IPS-11a (cell line): ENCODE data around the gene STX2.

ENCODE experiments used
- H3K4me3 ChIP-seq: one replicate; pipeline ENCODE4 v1.5.1; 2013; ENCODE audit warnings: low read depth, low read length, control low read depth

The STX2 gene

GRCh38 chr12:130831876-130832405 is 7.1 kb downstream of the STX2 start:
- H3K4me3 ChIP-seq, result no peak overlapping the region

GRCh38 chr12:130831246-130831645 is 7.8 kb downstream of the STX2 start:
- H3K4me3 ChIP-seq, result no peak overlapping the region

- no peak overlapping the region for H3K4me3 ChIP-seq
Observed at GRCh38 chr12:130830246-130830551, 8.9 kb downstream of the STX2 start.

GRCh38 chr12:130829391-130830245 is 9.4 kb downstream of the STX2 start:
- no peak overlapping the region for H3K4me3 ChIP-seq

GRCh38 chr12:130828895-130829294 is 10.2 kb downstream of the STX2 start:
- no peak overlapping the region for H3K4me3 ChIP-seq

- no peak overlapping the region for H3K4me3 ChIP-seq
Observed at GRCh38 chr12:130827432-130827831, 11.6 kb downstream of the STX2 start.

GRCh38 chr12:130826151-130826801 is 12.8 kb downstream of the STX2 start:
- no peak overlapping the region for H3K4me3 ChIP-seq

- no peak overlapping the region for H3K4me3 ChIP-seq
Observed at GRCh38 chr12:130825771-130826150, 13.3 kb downstream of the STX2 start.

GRCh38 chr12:130819681-130820080 is 19.4 kb downstream of the STX2 start:
- H3K4me3 ChIP-seq, result no peak overlapping the region

GRCh38 chr12:130818635-130819576 is 20.1 kb downstream of the STX2 start:
- no peak overlapping the region for H3K4me3 ChIP-seq

- no peak overlapping the region for H3K4me3 ChIP-seq
Observed at GRCh38 chr12:130818272-130818634, 20.8 kb downstream of the STX2 start.

GRCh38 chr12:130817804-130818203 is 21.2 kb downstream of the STX2 start:
- no peak overlapping the region for H3K4me3 ChIP-seq

GRCh38 chr12:130816097-130816496 is 23.0 kb downstream of the STX2 start:
- no peak overlapping the region for H3K4me3 ChIP-seq

- H3K4me3 ChIP-seq, result no peak overlapping the region
Observed at GRCh38 chr12:130815028-130815741, 23.9 kb downstream of the STX2 start.

GRCh38 chr12:130813949-130814348 is 25.1 kb downstream of the STX2 start:
- no peak overlapping the region for H3K4me3 ChIP-seq

- no peak overlapping the region for H3K4me3 ChIP-seq
Observed at GRCh38 chr12:130813436-130813835, 25.6 kb downstream of the STX2 start.

- no peak overlapping the region for H3K4me3 ChIP-seq
Observed at GRCh38 chr12:130809791-130810190, 29.3 kb downstream of the STX2 start.

- no peak overlapping the region for H3K4me3 ChIP-seq
Observed at GRCh38 chr12:130807309-130807708, 31.7 kb downstream of the STX2 start.

GRCh38 chr12:130806574-130806973 is 32.5 kb downstream of the STX2 start:
- H3K4me3 ChIP-seq, result no peak overlapping the region

- H3K4me3 ChIP-seq, result no peak overlapping the region
Observed at GRCh38 chr12:130805635-130806034, 33.4 kb downstream of the STX2 start.

GRCh38 chr12:130804216-130804615 is 34.8 kb downstream of the STX2 start:
- no peak overlapping the region for H3K4me3 ChIP-seq
